Ovary (tissue), 9 donors: Measurements from ENCODE around the gene CDK9. TPM values are rescaled to one million over a fixed set of nuclear protein-coding genes. Genes with fewer than 3 reads are reported as not detected.
"Not testable (repeated sequence)": the region's sequence is repeated elsewhere in the genome, so short reads cannot be mapped to it uniquely, and the experiment has no call there.

ENCODE experiments used
- DNase-seq, 5 donors: peaks; one replicate each; pipeline ENCODE4 v3.0.0-alpha.2; 2019 to 2020
- H3K27ac ChIP-seq, 2 donors: fragments of 200-600 bp; one replicate each; pipeline versions ENCODE4 v1.5.1 to v1.8.0; 2019 to 2022
- H3K27me3 ChIP-seq: fragments of 200-600 bp; one replicate; pipeline ENCODE4 v1.8.0; 2022
- H3K36me3 ChIP-seq: fragments of 200-600 bp; sonication (generic); one replicate; pipeline ENCODE4 v1.5.1; 2019
- H3K4me1 ChIP-seq: one replicate; pipeline ENCODE4 v1.8.1; 2013; ENCODE audit warnings: mild to moderate bottlenecking, moderate library complexity; ENCODE audit not compliant: insufficient read depth
- H3K4me3 ChIP-seq: fragments of 200-600 bp; sonication (generic); one replicate; pipeline ENCODE4 v1.5.1; 2017
- H3K9me3 ChIP-seq, 2 donors: fragments of 200-600 bp in 1 of 2; sonication (generic) in 1 of 2; one replicate each; pipeline versions ENCODE4 v1.5.1 to v1.8.1; 2013 to 2019; ENCODE audit warnings: mild to moderate bottlenecking in 1 of 2, moderate library complexity in 1 of 2
- EP300 ChIP-seq: sonication (generic); formaldehyde crosslinking; IDR thresholded peaks from one replicate; pipeline ENCODE4 v1.6.1; 2017; ENCODE audit warnings: antibody characterized with exemption
- POLR2A ChIP-seq: fragments of 450-650 bp; IDR thresholded peaks from one replicate; pipeline ENCODE4 v1.6.1; 2017; ENCODE audit warnings: antibody characterized with exemption, mild to moderate bottlenecking, moderate library complexity
- WGBS, 3 donors: extraction: QIAGEN DNeasy Blood & Tissue Kit in 1 of 3; methylation state at CpG; one replicate each; pipeline versions ENCODE4 v1.1.5 to v1.1.7; 2013 to 2017; 5-methylcytosine and 5-hydroxymethylcytosine counted together
- intact Hi-C, 4 donors: fragments of 100-400 bp; cut with DNase I; formaldehyde crosslinking; loops; one replicate each; pipeline versions ENCODE4 v1.11.0 to v1.15.1; 2022 to 2023
- polyA plus RNA-seq, 2 donors: library from polyadenylated mRNA; stranded (reverse); fragments of 200-250 nt in 1 of 2; fragments of 350-450 nt in 1 of 2; fragmentation: Illumina TruSeq in 1 of 2; extraction: RNeasy Lipid Tissue Mini Kit (QIAGEN cat#74804) in 1 of 2; gene quantifications; one replicate each; pipeline ENCODE4 v1.2.3, GENCODE V29; 2013 to 2014
- total RNA-seq, 7 donors: library from RNA; depleted of rRNA in 2 of 7; stranded (reverse); fragments of >200 nt in 2 of 7; fragmentation: NEBNext Ultra II Directional in 3 of 7; extraction: Animal tissue kit (Norgen Biotek cat#: 25700) in 3 of 7; gene quantifications; one replicate each; pipeline versions ENCODE4 v1.1.0 to v1.2.4, GENCODE V29; 2016 to 2023
- TF ChIP-seq, protein P1 (sequence below), 3 donors: fragments of 450-650 bp in 2 of 3; fragments of 200-600 bp in 1 of 3; IDR thresholded peaks; one replicate each; pipeline versions ENCODE4 v1.5.1 to v1.8.0; 2016 to 2022; ENCODE audit warnings: antibody characterized with exemption in 3 of 3, mild to moderate bottlenecking in 1 of 3
- donor health status: DM: no; HTN: no; CAD: no; lungs with moderate emphysema.
- donor health status: DM: no; HTN: no; CAD: no.
- donor health status: Bipolar disorder and iron deficiency.
- donor health status: DM: yes; HTN: yes; CAD: no.
- donor health status: DM: no; HTN: no; CAD: no.
- donor health status: DM: yes; HTN: yes; CAD: no.

CDK9 gene
- total and polyA plus RNA-seq, 9 donors, result 71.7 to 209 (median 129) TPM

DNA sequence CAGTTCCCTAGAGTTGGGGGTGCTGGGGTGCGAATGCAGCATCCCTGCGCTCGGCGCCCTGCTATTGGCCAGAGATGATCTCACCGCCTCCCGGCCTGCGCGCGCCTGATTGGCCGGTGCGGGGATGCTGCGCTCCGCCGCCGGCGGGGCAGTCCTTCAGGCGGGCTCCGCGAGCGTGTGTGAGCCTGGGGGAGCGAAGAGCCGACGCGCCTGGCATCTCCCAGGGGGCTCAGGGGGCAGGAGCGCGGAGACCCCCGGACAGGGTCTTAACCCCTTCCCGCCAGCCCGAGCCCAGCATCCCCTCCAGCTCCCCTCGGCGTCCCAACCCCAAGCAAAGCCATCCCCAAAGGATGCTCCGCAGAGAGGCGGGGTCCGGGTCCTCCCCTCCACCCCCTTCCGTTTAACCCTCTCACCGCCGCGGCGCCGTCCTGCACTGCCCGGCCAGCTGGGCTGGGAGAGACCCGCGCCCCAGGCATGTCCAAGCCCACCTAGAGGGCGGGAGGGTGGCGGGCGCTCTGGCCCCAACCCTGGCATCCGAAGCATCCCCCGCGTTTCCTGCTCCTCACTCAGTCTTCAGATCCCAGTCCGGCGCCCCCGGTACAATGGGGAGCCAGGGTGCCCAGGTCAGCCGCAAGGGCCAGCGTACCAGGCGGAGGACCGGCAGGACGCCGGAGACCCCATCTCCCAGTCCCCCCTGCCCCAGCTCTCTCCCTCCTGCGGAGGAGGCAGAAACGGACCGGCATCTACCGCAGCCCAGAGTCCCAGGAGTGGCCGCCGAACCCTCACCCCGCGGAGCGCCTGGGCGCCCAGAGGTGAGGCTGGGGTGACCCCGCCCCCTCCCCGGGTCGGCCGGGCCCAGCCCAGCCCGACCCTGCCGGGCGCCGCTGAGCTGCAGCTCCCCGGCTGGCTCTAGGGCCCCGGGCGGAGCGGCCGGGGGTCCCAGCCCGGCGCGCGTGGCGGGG, 31.5 kb upstream of the CDK9 start:
- TF ChIP-seq POLR2A, result no peak
- no peak for TF ChIP-seq EP300
- TF ChIP-seq, protein P1, sequence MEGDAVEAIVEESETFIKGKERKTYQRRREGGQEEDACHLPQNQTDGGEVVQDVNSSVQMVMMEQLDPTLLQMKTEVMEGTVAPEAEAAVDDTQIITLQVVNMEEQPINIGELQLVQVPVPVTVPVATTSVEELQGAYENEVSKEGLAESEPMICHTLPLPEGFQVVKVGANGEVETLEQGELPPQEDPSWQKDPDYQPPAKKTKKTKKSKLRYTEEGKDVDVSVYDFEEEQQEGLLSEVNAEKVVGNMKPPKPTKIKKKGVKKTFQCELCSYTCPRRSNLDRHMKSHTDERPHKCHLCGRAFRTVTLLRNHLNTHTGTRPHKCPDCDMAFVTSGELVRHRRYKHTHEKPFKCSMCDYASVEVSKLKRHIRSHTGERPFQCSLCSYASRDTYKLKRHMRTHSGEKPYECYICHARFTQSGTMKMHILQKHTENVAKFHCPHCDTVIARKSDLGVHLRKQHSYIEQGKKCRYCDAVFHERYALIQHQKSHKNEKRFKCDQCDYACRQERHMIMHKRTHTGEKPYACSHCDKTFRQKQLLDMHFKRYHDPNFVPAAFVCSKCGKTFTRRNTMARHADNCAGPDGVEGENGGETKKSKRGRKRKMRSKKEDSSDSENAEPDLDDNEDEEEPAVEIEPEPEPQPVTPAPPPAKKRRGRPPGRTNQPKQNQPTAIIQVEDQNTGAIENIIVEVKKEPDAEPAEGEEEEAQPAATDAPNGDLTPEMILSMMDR (IDR thresholded peaks at IDR 0.05), result no peak
- no peaks in the 10 kb centered on the region for H3K4me1 ChIP-seq
- DNase-seq, result no peak
- no peak overlapping the region for H3K4me3 ChIP-seq
- no peak overlapping the region for H3K27ac ChIP-seq
- no peaks in the 10 kb centered on the region for H3K36me3 ChIP-seq
- no peaks in the 10 kb centered on the region for H3K27me3 ChIP-seq
- intact Hi-C loops, result no loop called here
- H3K9me3 ChIP-seq, result no peaks in the 10 kb centered on the region
- WGBS, 3 donors, result 6 to 19% (median 16%) methylated on average over 69 to 86 of the region's 86 CpGs

DNA sequence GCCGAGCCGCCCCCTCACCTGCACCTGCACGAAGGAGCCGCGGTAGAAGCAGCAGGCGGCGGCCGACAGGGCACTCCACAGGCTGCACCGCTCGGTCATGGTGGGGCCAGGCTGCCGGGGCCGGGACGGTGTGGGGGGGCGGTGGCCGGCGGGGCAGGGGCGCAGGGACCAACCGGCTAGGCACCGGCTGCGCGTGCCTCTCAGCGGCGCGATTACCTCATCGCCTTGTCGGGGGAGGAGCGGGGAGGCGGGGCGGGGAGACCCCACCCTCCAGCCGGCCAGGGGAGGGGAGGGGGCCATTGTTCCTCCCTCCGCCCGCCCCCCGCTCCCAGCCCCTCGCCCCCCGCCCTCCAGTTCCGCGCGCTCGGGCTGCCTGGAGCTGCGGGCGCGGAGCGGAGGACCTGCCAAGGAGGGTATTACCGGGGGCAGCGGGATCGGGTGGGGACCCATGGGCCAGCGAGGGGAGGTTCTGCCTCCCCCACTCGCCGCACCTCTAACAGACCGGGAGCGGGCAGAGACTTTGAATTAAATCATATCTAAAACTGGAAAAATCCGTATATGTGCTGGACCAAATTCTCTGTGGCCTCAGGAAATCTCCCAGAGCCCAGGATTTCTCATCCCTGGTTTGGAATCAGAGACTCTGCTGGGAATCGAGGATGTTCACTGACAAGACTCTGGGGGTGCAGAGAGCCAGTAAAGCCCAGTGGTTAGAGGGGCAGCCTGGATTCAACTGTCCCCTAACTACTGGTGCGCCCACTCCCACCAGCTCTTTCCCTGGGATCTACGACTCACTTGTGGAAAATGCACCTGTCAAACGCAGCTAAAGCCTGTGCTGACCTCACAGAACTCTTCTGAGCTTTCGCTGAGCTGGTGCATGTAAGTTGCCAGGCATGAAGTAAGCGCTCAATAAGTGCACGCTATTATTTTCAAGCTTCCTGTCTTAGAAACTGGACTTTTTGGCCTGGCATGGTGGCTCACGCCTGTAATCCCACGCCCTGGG, 30.5 kb upstream of the CDK9 start:
- no peak for DNase-seq
- Histone ChIP-seq H3K4me3 (no peak overlapping the region), H3K27ac (no peak overlapping the region), H3K36me3 (no peaks in the 10 kb centered on the region), H3K9me3 (no peaks in the 10 kb centered on the region), H3K27me3 (no peaks in the 10 kb centered on the region), H3K4me1 (no peaks in the 10 kb centered on the region)
- 13 to 39% (median 30%) methylated on average over 22 to 60 of the region's 61 CpGs for WGBS, 3 donors
- intact Hi-C loops, result no loop called here
- TF ChIP-seq EP300 (no peak), POLR2A (no peak)
- TF ChIP-seq, protein P1 (IDR thresholded peaks at IDR 0.05), result no peak

DNA sequence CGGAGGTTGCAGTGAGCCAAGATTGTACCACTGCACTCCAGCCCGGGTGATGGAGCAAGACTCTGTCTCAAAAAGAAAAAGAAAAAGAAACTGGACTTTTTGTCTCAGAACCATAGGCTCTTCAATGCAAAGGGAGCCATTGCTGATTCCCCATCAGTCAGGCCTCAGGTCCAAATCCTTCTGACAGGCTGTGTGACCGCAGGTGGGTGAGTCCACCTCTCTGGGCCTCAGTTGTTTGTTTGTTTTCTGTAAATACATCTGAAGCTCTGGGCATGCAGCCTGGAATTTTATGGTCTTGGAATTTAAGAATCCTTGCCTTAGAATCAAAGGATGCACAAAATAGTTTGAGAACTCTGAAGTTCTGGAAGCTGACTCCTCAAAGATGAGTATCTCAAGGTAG, 29.6 kb upstream of the CDK9 start:
- Histone ChIP-seq H3K4me3 (no peak overlapping the region), H3K4me1 (no peaks in the 10 kb centered on the region), H3K27ac (no peak overlapping the region), H3K9me3 (no peaks in the 10 kb centered on the region), H3K36me3 (no peaks in the 10 kb centered on the region), H3K27me3 (no peaks in the 10 kb centered on the region)
- intact Hi-C loops, result no loop called here
- 82 to 92% (median 87%) methylated on average over 3 of the region's 3 CpGs for WGBS, 3 donors
- DNase-seq, result no peak
- no peak for TF ChIP-seq EP300
- no peak for TF ChIP-seq POLR2A
- TF ChIP-seq, protein P1 (IDR thresholded peaks at IDR 0.05), result no peak

DNA sequence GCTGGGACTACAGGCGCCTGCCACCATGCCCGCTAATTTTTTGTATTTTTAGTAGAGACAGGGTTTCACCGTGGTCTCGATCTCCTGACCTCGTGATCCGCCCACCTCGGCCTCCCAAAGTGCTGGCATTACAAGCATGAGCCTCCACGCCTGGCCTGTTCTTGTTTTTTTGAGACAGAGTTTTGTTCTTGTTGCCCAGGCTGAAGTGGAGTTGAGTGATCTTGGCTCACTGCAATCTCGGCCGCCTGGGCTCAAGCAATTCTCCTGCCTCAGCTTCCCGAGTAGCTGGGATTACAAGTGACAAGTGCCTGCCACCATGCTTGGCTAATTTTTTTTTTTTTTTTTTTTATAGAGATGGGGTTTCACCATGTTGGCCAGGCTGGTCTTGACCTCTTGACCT, 29.1 kb upstream of the CDK9 start:
- WGBS, 3 donors, result 76 to 87% (median 82%) methylated on average over 11 of the region's 11 CpGs
- H3K4me3 ChIP-seq, H3K36me3 ChIP-seq, H3K9me3 ChIP-seq, intact Hi-C loops, DNase-seq, H3K27me3 ChIP-seq, H3K4me1 ChIP-seq, H3K27ac ChIP-seq: not testable (repeated sequence)
